Ectodermal cell (in vitro differentiated cells): ENCODE results near the gene WDHD1.
"Not testable (repeated sequence)": the region's sequence is repeated elsewhere in the genome, so short reads cannot be mapped to it uniquely, and the experiment has no call there.

Experiments
- H3K27ac ChIP-seq: 2 replicates; pipeline ENCODE4 v1.7.0; 2013; ENCODE audit warnings: mild to moderate bottlenecking, low read depth, low read length; ENCODE audit not compliant: insufficient read depth, poor library complexity, severe bottlenecking
- H3K27me3 ChIP-seq: 2 replicates; pipeline ENCODE4 v1.7.0; 2013; ENCODE audit warnings: mild to moderate bottlenecking, low read length; ENCODE audit not compliant: insufficient read depth, control insufficient read depth, poor library complexity, severe bottlenecking
- H3K36me3 ChIP-seq: one replicate; pipeline ENCODE4 v1.7.0; 2013; ENCODE audit warnings: low read length; ENCODE audit not compliant: control insufficient read depth, insufficient read depth
- H3K4me1 ChIP-seq: one replicate; pipeline ENCODE4 v1.7.0; 2013; ENCODE audit warnings: low read length; ENCODE audit not compliant: control insufficient read depth, insufficient read depth
- H3K4me3 ChIP-seq: 2 replicates; pipeline ENCODE4 v1.7.0; 2013; ENCODE audit warnings: low read depth, low read length, control low read depth; ENCODE audit not compliant: insufficient read depth
- H3K9me3 ChIP-seq: 2 replicates; pipeline ENCODE4 v1.7.0; 2013; ENCODE audit warnings: mild to moderate bottlenecking, low read length, moderate library complexity; ENCODE audit not compliant: control insufficient read depth
- WGBS, 2 experiments: methylation state at CpG; one replicate each; pipeline ENCODE4 v1.1.7; 2013; ENCODE audit warnings: missing lambda C conversion rate in 2 of 2; 5-methylcytosine and 5-hydroxymethylcytosine counted together

WDHD1 gene

GRCh38 chr14:54919330-54919729, 107.6 kb downstream of the WDHD1 start:
- H3K27me3 ChIP-seq: no peaks in the 10 kb centered on the region

GRCh38 chr14:54918427-54918826, 108.5 kb downstream of the WDHD1 start:
- no peaks in the 10 kb centered on the region for H3K9me3 ChIP-seq
- H3K36me3 ChIP-seq: no peaks in the 10 kb centered on the region
- no peak overlapping the region for H3K4me3 ChIP-seq
- H3K27me3 ChIP-seq: no peaks in the 10 kb centered on the region
- no peaks in the 10 kb centered on the region for H3K4me1 ChIP-seq
- 87 to 90% methylated on average over 5 of the region's 5 CpGs for WGBS, 2 experiments
- no peak overlapping the region for H3K27ac ChIP-seq

More at GRCh38 chr14:54919330-54919729, 107.6 kb downstream of the WDHD1 start:
- Histone ChIP-seq H3K27ac (no peak overlapping the region), H3K4me3 (no peak overlapping the region), H3K36me3 (no peaks in the 10 kb centered on the region), H3K9me3 (no peaks in the 10 kb centered on the region), H3K4me1 (no peaks in the 10 kb centered on the region)

GRCh38 chr14:54916101-54916500, 110.8 kb downstream of the WDHD1 start:
- Histone ChIP-seq H3K9me3 (no peaks in the 10 kb centered on the region), H3K4me3 (no peak overlapping the region), H3K27ac (no peak overlapping the region), H3K27me3 (no peaks in the 10 kb centered on the region), H3K36me3 (no peaks in the 10 kb centered on the region), H3K4me1 (no peaks in the 10 kb centered on the region)
- WGBS, 2 experiments: no CpG with 5 or more reads among the region's 1 CpG

GRCh38 chr14:54909817-54910558, 116.9 kb downstream of the WDHD1 start:
- 92 to 96% methylated on average over 4 of the region's 5 CpGs for WGBS, 2 experiments
- Histone ChIP-seq H3K4me1 (no peaks in the 10 kb centered on the region), H3K4me3 (no peak overlapping the region), H3K9me3 (no peaks in the 10 kb centered on the region), H3K36me3 (no peaks in the 10 kb centered on the region), H3K27ac (no peak overlapping the region), H3K27me3 (peaks cover 3% of the 10 kb centered on the region)

GRCh38 chr14:54908973-54909372, 117.9 kb downstream of the WDHD1 start:
- H3K4me3 ChIP-seq, H3K27me3 ChIP-seq, H3K4me1 ChIP-seq, H3K9me3 ChIP-seq, H3K36me3 ChIP-seq, H3K27ac ChIP-seq: not testable (repeated sequence)
- WGBS, 2 experiments: 85 to 92% methylated on average over 2 to 3 of the region's 4 CpGs

- H3K4me3 ChIP-seq: no peak overlapping the region
- H3K27ac ChIP-seq: no peak overlapping the region
- 99 to 100% methylated on average over 2 to 3 of the region's 4 CpGs for WGBS, 2 experiments
- H3K4me1 ChIP-seq: no peaks in the 10 kb centered on the region
- no peaks in the 10 kb centered on the region for H3K36me3 ChIP-seq
- no peaks in the 10 kb centered on the region for H3K9me3 ChIP-seq
- H3K27me3 ChIP-seq: peaks cover 12% of the 10 kb centered on the region
Observed at GRCh38 chr14:54908190-54908589, 118.7 kb downstream of the WDHD1 start.

GRCh38 chr14:54906075-54906474, 120.8 kb downstream of the WDHD1 start:
- Histone ChIP-seq H3K27me3 (peaks cover 33% of the 10 kb centered on the region), H3K36me3 (no peaks in the 10 kb centered on the region), H3K27ac (no peak overlapping the region), H3K9me3 (no peaks in the 10 kb centered on the region), H3K4me3 (no peak overlapping the region), H3K4me1 (no peaks in the 10 kb centered on the region)

GRCh38 chr14:54902521-54903420, 124.1 kb downstream of the WDHD1 start, which contains the start of gene GCH1:
Gene GCH1, minus strand, starts transcription at chr14:54902826. Its CDS starts 163 bp downstream, at chr14:54902663.
- 1% methylated on average over 83 of the region's 83 CpGs for WGBS, 2 experiments
- peaks cover 49% of the 10 kb centered on the region for H3K27me3 ChIP-seq
- no peaks in the 10 kb centered on the region for H3K36me3 ChIP-seq
- no peaks in the 10 kb centered on the region for H3K4me1 ChIP-seq
- no peaks in the 10 kb centered on the region for H3K9me3 ChIP-seq
- peak within 1 kb of the TSS; percentile 78 for H3K4me3 ChIP-seq
- H3K27ac ChIP-seq: no peak within 1 kb of the TSS

- WGBS, 2 experiments: 0% methylated on average over 37 of the region's 37 CpGs
- Histone ChIP-seq H3K9me3 (no peaks in the 10 kb centered on the region), H3K36me3 (no peaks in the 10 kb centered on the region), H3K27me3 (peaks cover 49% of the 10 kb centered on the region), H3K4me1 (no peaks in the 10 kb centered on the region), H3K4me3 (peak overlapping the region; percentile 78), H3K27ac (no peak overlapping the region)
Observed at GRCh38 chr14:54902143-54902520, 124.8 kb downstream of the WDHD1 start.

- H3K27ac ChIP-seq: no peak overlapping the region
- no peaks in the 10 kb centered on the region for H3K4me1 ChIP-seq
- 2 to 3% methylated on average over 39 to 41 of the region's 42 CpGs for WGBS, 2 experiments
- peaks cover 46% of the 10 kb centered on the region for H3K27me3 ChIP-seq
- no peaks in the 10 kb centered on the region for H3K36me3 ChIP-seq
- no peaks in the 10 kb centered on the region for H3K9me3 ChIP-seq
- peak overlapping the region; percentile 78 for H3K4me3 ChIP-seq
Observed at GRCh38 chr14:54901380-54902142, 125.3 kb downstream of the WDHD1 start.
